GM12878 (cell line): ENCODE data around the gene OLFM2. TPM values are rescaled to one million over a fixed set of nuclear protein-coding genes. Genes with fewer than 3 reads are reported as not detected.
A peak's percentile ranks its signal among the peaks of the same experiment; 100 is the strongest.

Experiments used
- CREB1 ChIP-seq: IDR thresholded peaks from 2 replicates; pipeline ENCODE4 v1.6.1; 2012; ENCODE audit warnings: low read depth, mild to moderate bottlenecking, inconsistent platforms
- CREM ChIP-seq: IDR thresholded peaks from 2 replicates; pipeline ENCODE4 v1.6.1; 2014; ENCODE audit warnings: antibody characterized with exemption, low read depth
- EP300 ChIP-seq, 2 experiments: fragments of 150-350 bp in 1 of 2; IDR thresholded peaks; 2 replicates each; pipeline ENCODE4 v1.6.1; 2011 to 2012; ENCODE audit warnings: low read depth in 2 of 2, low read length in 2 of 2, borderline replicate concordance in 1 of 2, improper control_type of control experiment in 1 of 2, inconsistent platforms in 1 of 2; ENCODE audit not compliant: control insufficient read depth in 1 of 2
- ETV6 ChIP-seq, 2 experiments: fragments of 450-650 bp in 1 of 2; IDR thresholded peaks in 1 of 2; conservative IDR thresholded peaks in 1 of 2; 2 replicates each; pipeline ENCODE4 v1.6.1; 2014; ENCODE audit warnings: antibody characterized with exemption in 1 of 2, borderline replicate concordance in 1 of 2, low read depth in 1 of 2, mild to moderate bottlenecking in 1 of 2, moderate library complexity in 1 of 2
- FOXK2 ChIP-seq: fragments of 450-650 bp; IDR thresholded peaks from 2 replicates; pipeline ENCODE4 v1.6.1; 2017; ENCODE audit warnings: mild to moderate bottlenecking, moderate library complexity
- HDAC2 ChIP-seq: fragments of 200-600 bp; sonication (generic); IDR thresholded peaks from 2 replicates; pipeline ENCODE4 v1.6.1; 2017
- JUND ChIP-seq: IDR thresholded peaks from 2 replicates; pipeline ENCODE4 v1.6.1; 2012; ENCODE audit warnings: low read depth, mild to moderate bottlenecking, low read length, improper control_type of control experiment, moderate library complexity
- KAT2A ChIP-seq: conservative IDR thresholded peaks from 2 replicates; pipeline ENCODE4 v1.6.1; 2011; ENCODE audit warnings: low read depth, low read length; ENCODE audit not compliant: control insufficient read depth
- KLF5 ChIP-seq: fragments of 450-650 bp; IDR thresholded peaks from 2 replicates; pipeline ENCODE4 v1.6.1; 2014; ENCODE audit warnings: mild to moderate bottlenecking; ENCODE audit not compliant: partially characterized antibody
- MYC ChIP-seq: IDR thresholded peaks from 2 replicates; pipeline ENCODE4 v1.6.1; 2011; ENCODE audit warnings: mild to moderate bottlenecking, low read length, moderate library complexity, inconsistent platforms; ENCODE audit not compliant: insufficient read depth, insufficient replicate concordance, insufficient read length, severe bottlenecking
- SUZ12 ChIP-seq: fragments of 200-600 bp; sonication (generic); IDR thresholded peaks from one replicate; pipeline ENCODE4 v1.6.1; 2018; ENCODE audit warnings: antibody characterized with exemption, mild to moderate bottlenecking; ENCODE audit not compliant: unreplicated experiment
- TBL1XR1 ChIP-seq: IDR thresholded peaks from 2 replicates; pipeline ENCODE4 v1.6.1; 2012; ENCODE audit warnings: low read depth, low read length, improper control_type of control experiment
- TCF3 ChIP-seq: IDR thresholded peaks from 2 replicates; pipeline ENCODE4 v1.6.1; 2012; ENCODE audit warnings: low read depth, mild to moderate bottlenecking, low read length, borderline replicate concordance; ENCODE audit not compliant: insufficient read depth
- ZBED1 ChIP-seq: IDR thresholded peaks from 2 replicates; pipeline ENCODE4 v1.6.1; 2016; ENCODE audit warnings: borderline replicate concordance
- polyA plus RNA-seq, 11 experiments: library from polyadenylated mRNA; depleted of rRNA in 4 of 11; unstranded in 6 of 11; stranded (reverse) in 5 of 11; fragments of >200 nt; fragmentation: Nextera tagmentation in 4 of 11; fragmentation: Illumina TruSeq in 1 of 11; extraction: Ambion mirVana in 4 of 11; extraction: Trizol in 1 of 11; gene quantifications; 1 replicate in 1 of 11; 2 replicates in 10 of 11; pipeline versions ENCODE4 v1.2.1 to v1.2.3, GENCODE V29; 2011 to 2016; ENCODE audit warnings: inconsistent platforms in 2 of 11, missing spikeins in 2 of 11, low read depth in 1 of 11
- total RNA-seq, 4 experiments: library from RNA; depleted of rRNA in 3 of 4; stranded (reverse); fragments of >200 nt in 3 of 4; fragmentation: Illumina TruSeq in 1 of 4; extraction: Trizol in 1 of 4; gene quantifications; 2 replicates each; pipeline versions ENCODE4 v1.2.1 to v1.2.3, GENCODE V29; 2013 to 2021
- TF ChIP-seq, protein P1 (sequence below), 3 experiments: IDR thresholded peaks in 2 of 3; conservative IDR thresholded peaks in 1 of 3; 2 replicates each; pipeline ENCODE4 v1.5.1; 2011; ENCODE audit warnings: low read depth in 3 of 3, low read length in 3 of 3, mild to moderate bottlenecking in 3 of 3, control low read depth in 2 of 3, moderate library complexity in 2 of 3, inconsistent platforms in 1 of 3, mixed read lengths in 1 of 3; ENCODE audit not compliant: control insufficient read depth in 2 of 3, insufficient read depth in 1 of 3; ENCODE audit errors: extremely low read depth in 1 of 3
- TF ChIP-seq, protein P2 (sequence below): fragments of 450-650 bp; formaldehyde crosslinking; IDR thresholded peaks from 2 replicates; pipeline ENCODE4 v1.4.0; 2022; ENCODE audit warnings: mild to moderate bottlenecking, moderate library complexity
- TF ChIP-seq, protein P3 (sequence below): fragments of 450-650 bp; IDR thresholded peaks from 2 replicates; pipeline ENCODE4 v1.6.1; 2014; ENCODE audit warnings: mild to moderate bottlenecking
- TF ChIP-seq, protein P4 (sequence below): fragments of 450-650 bp; formaldehyde crosslinking; IDR thresholded peaks from 2 replicates; pipeline ENCODE4 v1.4.0; 2020; ENCODE audit warnings: mild to moderate bottlenecking, moderate library complexity

The OLFM2 gene
- total and polyA plus RNA-seq, 10 of the 15 experiments (the other 5 are each of a cell fraction or from before 2014, with no cell fraction given): 0.07 to 3.5 (median 0.27) TPM; not detected in 5

DNA sequence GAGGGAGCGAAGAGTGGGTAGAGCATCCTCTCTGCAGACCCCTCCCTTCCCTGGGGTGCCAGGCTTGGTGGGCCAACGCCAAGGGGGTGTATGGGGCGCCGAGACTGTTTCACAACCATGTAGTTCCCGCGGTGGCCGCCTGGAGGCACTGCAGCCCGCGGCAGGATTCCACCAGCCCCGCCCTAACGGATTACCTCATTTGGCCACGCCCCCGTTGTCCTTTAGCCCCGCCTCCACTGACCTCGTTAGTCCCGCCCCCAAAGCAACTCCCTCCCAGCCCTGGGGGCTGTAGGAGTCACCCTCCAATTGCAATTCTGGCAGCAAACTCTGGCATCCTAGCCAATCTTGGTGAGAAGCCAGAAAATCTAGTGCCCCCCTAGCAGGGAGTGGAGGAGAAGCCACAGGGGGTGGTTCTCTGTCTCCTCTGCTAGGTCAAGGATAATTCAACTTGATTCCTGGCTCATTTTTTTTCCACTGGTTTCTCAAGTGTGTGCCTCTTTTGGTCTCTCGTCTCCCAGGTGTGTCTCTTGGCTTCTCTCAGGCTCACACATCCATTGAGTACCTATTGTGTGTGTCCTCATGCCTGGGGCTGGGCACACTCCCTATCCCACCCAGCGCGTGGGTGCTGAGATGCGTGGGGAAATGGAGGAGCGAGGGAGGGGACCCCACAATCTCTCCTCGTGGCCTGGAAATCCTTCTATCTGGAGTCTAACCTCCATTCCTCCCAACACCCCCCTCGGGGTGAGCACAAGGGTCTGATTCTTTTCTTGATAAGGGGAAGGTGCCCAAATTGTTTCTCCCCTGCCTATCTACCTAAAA is 2.0 kb downstream of the OLFM2 start (continued):
- TF ChIP-seq HDAC2 (no peak), EP300 (IDR thresholded peaks at IDR 0.05; ENCODE audit: borderline replicate concordance in 1 of 2, control insufficient read depth in 1 of 2, low read depth in 2 of 2, low read length in 2 of 2) (peak in 1 of 2 experiments; percentile 12; a peak in 1 of 4 replicates), ETV6 (conservative IDR thresholded peaks at IDR 0.05 in 1 of 2, IDR thresholded peaks at IDR 0.05 in 1 of 2; ENCODE audit: borderline replicate concordance in 1 of 2, low read depth in 1 of 2) (no peak), TBL1XR1 (no peak), CREM (peak; percentile 37; the same call in 1 of the 2 replicates), SUZ12 (no peak), MYC (no peak), KLF5 (no peak), CREB1 (peak; percentile 59; the same call in 1 of the 2 replicates), JUND (peak; percentile 30; the same call in 1 of the 2 replicates), ZBED1 (no peak), KAT2A (no peak), FOXK2 (no peak), TCF3 (no peak)
- TF ChIP-seq, protein P1, sequence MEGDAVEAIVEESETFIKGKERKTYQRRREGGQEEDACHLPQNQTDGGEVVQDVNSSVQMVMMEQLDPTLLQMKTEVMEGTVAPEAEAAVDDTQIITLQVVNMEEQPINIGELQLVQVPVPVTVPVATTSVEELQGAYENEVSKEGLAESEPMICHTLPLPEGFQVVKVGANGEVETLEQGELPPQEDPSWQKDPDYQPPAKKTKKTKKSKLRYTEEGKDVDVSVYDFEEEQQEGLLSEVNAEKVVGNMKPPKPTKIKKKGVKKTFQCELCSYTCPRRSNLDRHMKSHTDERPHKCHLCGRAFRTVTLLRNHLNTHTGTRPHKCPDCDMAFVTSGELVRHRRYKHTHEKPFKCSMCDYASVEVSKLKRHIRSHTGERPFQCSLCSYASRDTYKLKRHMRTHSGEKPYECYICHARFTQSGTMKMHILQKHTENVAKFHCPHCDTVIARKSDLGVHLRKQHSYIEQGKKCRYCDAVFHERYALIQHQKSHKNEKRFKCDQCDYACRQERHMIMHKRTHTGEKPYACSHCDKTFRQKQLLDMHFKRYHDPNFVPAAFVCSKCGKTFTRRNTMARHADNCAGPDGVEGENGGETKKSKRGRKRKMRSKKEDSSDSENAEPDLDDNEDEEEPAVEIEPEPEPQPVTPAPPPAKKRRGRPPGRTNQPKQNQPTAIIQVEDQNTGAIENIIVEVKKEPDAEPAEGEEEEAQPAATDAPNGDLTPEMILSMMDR (IDR thresholded peaks at IDR 0.05 in 2 of 3, conservative IDR thresholded peaks at IDR 0.05 in 1 of 3; ENCODE audit: control insufficient read depth in 2 of 3, extremely low read depth in 1 of 3, insufficient read depth in 1 of 3, low read depth in 3 of 3, low read length in 3 of 3): peak; percentile 96 to 97 (median 97); a peak in 5 of 6 replicates
- TF ChIP-seq, protein P2, sequence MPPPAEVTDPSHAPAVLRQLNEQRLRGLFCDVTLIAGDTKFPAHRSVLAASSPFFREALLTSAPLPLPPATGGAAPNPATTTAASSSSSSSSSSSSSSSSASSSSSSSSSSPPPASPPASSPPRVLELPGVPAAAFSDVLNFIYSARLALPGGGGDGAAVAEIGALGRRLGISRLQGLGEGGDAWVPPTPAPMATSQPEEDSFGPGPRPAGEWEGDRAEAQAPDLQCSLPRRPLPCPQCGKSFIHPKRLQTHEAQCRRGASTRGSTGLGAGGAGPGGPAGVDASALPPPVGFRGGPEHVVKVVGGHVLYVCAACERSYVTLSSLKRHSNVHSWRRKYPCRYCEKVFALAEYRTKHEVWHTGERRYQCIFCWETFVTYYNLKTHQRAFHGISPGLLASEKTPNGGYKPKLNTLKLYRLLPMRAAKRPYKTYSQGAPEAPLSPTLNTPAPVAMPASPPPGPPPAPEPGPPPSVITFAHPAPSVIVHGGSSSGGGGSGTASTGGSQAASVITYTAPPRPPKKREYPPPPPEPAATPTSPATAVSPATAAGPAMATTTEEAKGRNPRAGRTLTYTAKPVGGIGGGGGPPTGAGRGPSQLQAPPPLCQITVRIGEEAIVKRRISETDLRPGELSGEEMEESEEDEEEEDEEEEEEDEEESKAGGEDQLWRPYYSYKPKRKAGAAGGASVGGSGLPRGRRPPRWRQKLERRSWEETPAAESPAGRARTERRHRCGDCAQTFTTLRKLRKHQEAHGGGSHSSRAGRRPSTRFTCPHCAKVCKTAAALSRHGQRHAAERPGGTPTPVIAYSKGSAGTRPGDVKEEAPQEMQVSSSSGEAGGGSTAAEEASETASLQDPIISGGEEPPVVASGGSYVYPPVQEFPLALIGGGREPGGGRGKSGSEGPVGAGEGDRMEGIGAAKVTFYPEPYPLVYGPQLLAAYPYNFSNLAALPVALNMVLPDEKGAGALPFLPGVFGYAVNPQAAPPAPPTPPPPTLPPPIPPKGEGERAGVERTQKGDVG (CRISPR knock-in tag): no peak
- TF ChIP-seq, protein P3, sequence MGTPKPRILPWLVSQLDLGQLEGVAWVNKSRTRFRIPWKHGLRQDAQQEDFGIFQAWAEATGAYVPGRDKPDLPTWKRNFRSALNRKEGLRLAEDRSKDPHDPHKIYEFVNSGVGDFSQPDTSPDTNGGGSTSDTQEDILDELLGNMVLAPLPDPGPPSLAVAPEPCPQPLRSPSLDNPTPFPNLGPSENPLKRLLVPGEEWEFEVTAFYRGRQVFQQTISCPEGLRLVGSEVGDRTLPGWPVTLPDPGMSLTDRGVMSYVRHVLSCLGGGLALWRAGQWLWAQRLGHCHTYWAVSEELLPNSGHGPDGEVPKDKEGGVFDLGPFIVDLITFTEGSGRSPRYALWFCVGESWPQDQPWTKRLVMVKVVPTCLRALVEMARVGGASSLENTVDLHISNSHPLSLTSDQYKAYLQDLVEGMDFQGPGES: no peak
- TF ChIP-seq, protein P4, sequence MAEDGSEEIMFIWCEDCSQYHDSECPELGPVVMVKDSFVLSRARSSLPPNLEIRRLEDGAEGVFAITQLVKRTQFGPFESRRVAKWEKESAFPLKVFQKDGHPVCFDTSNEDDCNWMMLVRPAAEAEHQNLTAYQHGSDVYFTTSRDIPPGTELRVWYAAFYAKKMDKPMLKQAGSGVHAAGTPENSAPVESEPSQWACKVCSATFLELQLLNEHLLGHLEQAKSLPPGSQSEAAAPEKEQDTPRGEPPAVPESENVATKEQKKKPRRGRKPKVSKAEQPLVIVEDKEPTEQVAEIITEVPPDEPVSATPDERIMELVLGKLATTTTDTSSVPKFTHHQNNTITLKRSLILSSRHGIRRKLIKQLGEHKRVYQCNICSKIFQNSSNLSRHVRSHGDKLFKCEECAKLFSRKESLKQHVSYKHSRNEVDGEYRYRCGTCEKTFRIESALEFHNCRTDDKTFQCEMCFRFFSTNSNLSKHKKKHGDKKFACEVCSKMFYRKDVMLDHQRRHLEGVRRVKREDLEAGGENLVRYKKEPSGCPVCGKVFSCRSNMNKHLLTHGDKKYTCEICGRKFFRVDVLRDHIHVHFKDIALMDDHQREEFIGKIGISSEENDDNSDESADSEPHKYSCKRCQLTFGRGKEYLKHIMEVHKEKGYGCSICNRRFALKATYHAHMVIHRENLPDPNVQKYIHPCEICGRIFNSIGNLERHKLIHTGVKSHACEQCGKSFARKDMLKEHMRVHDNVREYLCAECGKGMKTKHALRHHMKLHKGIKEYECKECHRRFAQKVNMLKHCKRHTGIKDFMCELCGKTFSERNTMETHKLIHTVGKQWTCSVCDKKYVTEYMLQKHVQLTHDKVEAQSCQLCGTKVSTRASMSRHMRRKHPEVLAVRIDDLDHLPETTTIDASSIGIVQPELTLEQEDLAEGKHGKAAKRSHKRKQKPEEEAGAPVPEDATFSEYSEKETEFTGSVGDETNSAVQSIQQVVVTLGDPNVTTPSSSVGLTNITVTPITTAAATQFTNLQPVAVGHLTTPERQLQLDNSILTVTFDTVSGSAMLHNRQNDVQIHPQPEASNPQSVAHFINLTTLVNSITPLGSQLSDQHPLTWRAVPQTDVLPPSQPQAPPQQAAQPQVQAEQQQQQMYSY (CRISPR knock-in tag): no peak
